Right forelimb (tissue), 1 donor: ENCODE measurements around the gene PIGS.
"Not testable (repeated sequence)": the region's sequence is repeated elsewhere in the genome, so short reads cannot be mapped to it uniquely, and the experiment has no call there.

Experiments
- DNase-seq: peaks from one replicate; pipeline ENCODE4 v3.0.0-alpha.2; 2018

PIGS gene

DNA sequence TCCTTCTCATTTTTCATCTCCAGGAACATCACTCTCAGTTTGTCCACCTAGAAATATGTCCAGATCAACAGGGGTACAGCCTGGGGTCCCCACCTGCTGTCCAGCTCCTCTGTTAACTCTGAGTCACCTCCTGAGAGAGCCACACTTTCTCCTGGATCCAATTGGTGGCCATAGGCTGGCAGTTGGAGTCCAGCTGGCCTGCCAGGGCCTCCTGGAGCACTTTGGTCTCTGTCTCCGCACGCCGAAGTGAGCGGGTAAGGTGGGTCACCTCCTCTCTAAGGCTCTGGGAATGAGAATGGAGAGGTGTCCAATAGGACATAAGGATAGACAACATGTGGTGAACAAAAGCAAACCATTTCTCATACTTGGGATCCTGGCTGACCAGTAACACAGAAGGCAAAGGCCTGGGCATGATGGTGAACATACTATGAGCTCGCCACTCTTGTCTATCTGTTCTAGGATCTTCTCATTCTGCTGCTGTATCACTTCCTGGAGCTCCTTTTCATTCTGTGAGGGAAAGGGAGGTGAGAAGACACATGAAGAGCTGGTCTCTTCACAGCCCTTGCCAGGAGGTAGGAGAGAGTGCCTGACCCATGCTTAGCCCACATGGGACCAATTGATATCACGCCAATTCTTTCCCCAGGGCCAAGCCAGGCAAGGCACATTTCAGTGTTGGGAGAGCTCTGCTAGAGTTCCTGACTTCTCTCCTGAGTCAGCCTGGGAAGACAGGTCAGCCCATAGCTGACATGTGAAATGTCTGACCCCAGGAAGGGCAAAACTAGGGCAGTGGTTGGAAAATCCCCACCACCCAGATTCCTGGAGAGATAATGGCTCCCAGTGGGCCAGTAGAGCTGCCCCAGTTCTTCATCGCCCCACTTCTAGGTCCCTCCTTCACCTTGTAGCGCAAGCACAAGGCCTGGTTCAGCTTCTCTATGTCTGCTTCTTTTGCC is 7.2 kb upstream of the PIGS start:
- no peak for DNase-seq

DNA sequence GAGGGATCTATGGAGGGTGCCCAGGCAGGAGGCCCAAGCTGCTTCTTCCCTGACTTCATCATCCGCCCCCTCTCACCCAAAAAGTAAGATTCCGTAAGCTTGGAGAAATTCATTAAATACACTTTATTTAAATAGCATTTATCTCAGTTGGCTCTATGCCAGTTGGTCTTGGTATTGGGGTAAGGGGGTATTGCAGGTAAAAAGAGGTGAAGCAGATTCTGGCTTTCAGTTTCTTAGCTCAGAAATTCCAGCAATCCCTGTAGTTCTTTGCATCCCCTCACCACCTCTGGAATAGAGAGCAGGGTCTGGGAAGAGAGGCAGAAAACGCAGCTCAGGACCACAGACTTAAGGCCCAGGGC is 6.1 kb upstream of the PIGS start:
- DNase-seq: no peak

GRCh38 chr17:28576758-28577465 is 5.6 kb upstream of the PIGS start, which contains the start of gene ALDOC:
TSS of gene ALDOC (minus strand) at chr17:28576895. CDS start at chr17:28575532, 1,363 bp downstream.
- peak; percentile 88 for DNase-seq

DNA sequence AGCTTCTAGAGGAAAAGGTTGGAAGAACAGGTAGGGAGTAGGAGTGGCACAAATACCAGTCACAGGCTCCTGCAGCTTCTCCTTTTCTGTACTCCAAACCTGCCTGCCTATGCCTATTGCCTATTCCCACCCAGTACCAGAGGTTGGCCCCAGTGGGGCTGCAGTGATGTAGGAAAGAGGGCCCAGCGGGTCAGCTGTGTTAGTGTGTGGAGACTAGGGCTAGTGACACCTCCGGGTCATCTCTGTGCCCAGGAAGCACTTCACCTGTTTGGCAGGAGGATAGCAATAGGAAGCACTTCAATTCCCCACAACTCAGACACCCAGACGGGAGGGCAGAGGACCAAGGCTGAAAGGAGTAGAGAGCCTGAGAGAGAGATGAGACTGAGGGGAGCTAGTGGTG is 4.7 kb upstream of the PIGS start:
- DNase-seq: not testable (repeated sequence)

DNA sequence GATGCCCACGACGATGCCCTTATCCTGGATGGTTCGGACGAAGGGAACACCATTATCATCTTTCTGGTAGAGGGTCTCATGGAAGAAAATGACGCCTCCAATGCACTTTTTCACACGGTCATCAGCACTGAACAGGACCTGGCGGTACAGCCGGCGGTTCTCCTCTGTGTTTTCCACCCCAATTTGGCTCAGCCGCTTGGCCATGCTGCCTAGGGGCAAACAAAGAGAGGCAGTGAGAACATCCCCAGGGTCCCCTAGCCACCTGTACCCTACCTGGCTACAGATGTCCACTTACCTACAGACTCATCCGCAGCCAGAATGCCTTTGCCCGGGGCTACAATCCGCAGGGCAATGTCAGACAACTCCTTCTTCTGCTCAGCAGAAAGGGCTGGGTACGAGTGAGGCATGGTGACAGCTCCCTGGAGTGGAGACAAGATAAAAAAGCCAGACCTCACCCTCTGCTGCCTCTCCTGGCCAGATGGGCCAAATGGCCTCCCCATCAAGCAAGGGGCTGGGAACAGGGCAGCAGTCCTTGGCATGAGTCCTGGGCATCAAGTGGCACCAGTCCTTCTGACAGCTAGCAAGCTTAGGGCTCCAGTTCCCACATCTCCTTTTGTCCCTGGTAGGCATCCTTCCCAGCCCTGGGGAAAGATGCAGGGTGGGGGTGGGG is 3.9 kb upstream of the PIGS start:
- DNase-seq: no peak

DNA sequence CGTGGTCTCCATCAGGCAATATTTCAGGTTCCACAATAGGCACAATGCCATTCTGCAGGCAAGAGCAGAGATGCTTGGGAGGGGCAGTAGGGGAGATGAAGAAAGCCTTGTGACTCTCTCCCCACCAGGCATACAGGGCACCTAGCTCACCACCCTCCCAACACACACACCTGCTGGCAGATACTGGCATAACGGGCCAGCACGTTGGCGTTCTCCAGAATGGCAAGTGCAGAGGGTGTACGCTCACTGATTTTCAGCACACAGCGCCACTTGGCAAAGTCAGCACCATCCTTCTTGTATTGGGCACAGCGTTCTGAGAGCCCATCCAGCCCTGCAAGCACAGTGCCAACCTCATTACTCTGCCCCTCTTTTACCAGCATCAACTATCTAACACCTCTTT is 3.2 kb upstream of the PIGS start:
- DNase-seq: no peak

- DNase-seq: no peak
Observed at GRCh38 chr17:28573966-28574480, 2.7 kb upstream of the PIGS start.

- no peak for DNase-seq
Observed at GRCh38 chr17:28573521-28573920, 2.2 kb upstream of the PIGS start.

- DNase-seq: no peak
Observed at GRCh38 chr17:28573040-28573380, 1.7 kb upstream of the PIGS start.

GRCh38 chr17:28572259-28573039 is 1.1 kb upstream of the PIGS start:
- DNase-seq: no peak

DNA sequence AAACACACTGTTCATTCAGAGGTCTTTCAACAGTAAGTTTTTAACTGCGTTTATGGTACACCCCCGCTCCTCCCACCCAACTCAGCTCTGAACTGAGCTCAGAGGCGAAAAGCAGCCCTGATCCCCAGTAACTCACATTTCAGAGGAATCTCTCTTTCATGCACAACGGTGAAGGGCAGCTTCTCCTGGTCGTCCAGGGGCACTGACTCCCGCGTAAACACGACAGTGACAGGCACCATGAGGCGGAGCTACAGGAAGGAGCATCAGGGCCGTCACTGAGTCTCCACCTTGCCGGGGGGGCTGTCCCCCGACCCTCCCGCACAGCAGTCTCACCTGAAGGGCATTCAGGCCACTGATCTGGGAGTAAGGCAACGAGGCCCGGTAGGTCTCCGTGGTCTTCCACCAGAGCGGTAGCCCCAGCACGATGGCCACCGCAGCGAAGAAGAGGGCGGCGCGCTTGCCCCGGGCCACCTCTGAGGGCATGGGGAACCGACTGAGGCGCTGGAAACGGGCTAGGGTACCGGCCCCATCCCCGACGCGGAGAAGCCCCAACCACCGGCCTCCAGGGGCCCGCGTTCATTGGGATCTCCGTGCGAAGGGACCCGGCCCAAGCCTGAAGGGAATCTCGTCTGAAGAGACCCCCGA is 486 bp downstream of the PIGS start:
- no peak for DNase-seq

DNA sequence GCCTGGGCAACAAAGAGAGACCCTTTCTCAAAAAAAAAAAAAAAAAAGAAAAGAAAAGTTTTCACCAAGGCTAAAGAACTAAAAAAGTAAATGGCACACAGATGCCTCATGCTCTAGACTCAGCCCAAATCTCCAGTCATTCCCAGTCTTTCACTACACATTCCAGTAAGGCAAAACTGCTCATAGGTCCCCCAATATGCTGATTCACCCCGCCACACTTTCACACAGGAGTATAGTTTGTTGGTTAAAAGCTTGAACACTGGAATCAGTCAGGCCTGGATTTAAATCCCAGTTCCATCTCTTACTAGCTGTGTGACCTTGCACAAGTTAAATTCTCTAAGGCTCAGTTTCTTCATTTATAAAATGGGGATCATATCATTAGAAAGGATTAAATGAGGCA is 1.9 kb downstream of the PIGS start:
- no peak for DNase-seq

DNA sequence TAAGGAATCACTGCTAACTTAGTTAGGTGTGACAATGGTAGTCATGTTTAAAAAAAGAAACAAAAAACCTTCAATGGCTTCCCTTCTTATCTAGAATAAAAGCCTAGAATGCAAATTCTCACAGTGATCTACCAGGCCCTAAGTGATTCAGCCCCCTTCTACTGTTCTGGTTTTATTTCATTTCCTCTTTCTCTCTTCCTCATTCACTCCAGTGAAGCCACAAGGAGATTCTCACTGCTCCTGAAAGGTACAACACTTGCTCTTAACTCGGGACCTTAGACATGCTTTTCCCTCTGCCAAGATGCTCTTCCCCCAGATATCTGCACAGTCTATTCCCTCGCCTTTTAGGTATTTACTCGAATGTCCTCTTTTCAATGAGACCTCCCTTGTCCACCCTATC is 3.7 kb downstream of the PIGS start:
- no peak for DNase-seq

GRCh38 chr17:28563475-28563874 is 7.8 kb downstream of the PIGS start:
- no peak for DNase-seq

DNA sequence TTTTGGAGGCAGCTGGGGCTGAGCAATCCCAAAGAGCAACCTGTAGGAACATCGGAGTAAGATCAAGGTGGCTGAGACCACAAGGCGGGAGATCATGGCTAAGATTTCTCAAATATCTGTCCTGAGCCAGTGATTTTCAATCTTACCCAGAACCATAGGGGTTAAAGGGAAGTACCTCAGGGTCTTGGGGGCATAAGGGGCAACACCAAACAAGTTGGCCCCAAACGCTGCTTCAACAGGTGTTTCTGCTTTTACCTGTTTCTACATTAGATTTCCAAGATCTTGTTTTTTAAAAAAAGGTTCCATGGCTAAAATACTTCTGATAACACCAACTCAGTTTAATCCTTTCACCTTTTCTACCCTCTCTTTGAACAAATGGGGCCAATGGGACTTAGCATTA is 16.3 kb downstream of the PIGS start:
- DNase-seq: no peak

DNA sequence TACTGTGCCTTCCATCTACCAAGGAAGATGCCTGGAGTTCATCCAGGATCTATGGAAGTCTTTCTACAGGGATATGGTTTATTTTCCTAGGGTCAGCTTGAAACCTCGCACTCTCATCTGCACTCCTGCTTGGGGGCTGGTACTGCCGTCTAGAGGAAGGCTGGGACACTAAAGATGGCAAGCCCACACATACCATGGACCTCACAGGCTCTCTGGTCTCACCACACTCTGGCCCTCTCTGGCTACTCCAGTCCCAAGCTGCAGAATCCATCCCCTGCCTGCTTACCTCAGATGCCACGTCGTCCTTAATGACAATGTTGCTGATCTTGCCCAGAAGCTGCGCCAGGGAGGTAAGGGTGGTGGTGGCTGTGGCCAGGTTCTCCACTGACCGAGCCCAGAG is 16.8 kb downstream of the PIGS start:
- no peak for DNase-seq

DNA sequence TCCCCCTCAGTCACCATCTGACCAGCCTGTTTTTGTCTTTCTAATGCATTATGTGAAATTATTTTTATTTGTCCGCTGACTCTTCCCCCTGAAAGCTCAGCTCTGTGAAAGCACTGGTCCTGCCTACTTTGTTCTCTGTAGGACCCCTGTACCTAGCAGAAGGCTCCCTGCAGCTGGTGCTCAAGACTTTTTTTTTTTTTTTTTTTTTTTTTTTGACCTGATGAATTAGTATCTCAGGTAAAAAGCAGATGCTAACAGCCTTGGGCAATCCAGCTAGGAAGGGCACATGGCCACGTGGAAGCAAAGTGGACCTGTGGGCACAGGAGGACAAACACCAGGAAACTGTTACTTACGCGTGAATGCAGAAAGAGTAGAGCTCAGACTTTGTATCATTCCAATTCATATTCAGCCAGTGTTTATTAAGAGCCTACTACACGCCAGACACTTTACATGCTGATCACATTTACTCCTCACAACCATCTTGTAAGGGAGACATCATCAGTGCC is 18.3 kb downstream of the PIGS start:
- no peak for DNase-seq

DNA sequence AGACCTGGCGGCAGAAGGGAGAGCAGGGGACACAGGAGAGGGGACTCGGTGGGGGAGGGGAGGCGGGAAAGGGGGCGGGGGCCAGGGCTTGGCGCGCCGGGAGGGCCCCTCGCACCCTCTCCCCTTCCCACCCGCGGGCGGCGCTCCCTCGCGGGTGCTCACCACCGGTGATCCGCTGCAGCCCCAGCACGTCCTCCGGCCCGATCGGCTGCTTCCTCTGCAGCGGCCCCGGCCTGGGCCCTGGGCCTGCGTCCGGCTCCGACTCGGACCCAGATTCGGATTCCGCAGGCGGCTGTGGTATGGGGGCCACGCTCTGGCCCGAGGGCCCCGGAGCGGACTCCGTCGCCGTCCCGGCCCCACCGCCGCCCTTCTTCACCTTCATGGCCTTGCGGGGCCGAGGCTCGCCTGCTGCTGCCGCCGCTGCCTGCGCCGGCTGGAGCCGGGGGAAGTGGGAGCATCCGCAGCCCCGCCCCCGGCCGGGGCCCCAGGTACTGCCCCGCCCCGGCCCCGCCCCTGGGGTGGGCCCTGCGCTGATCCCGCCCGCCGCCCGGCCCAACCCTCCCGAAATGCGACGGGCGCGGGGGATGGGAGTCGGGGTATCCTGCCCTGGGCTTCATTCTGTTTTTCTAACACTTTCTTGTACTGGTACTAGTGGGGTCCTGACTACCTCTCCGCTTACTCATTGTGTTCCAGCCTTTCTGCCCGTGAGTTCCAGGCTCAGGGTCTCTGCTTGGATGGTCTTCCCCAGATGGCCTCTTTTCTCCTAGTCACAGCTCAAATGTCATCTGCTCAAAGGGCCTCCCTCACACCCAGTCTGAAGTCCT is 18.9 kb downstream of the PIGS start, which contains the start of gene UNC119:
Gene UNC119, minus strand, starts transcription at position 449 of the 824 bp plus-strand sequence. Its CDS starts 67 bp downstream, at position 382.
- peak; percentile 89 for DNase-seq

- no peak for DNase-seq
Observed at GRCh38 chr17:28551421-28552175, 19.7 kb downstream of the PIGS start.

- no peak for DNase-seq
Observed at GRCh38 chr17:28550858-28551257, 20.5 kb downstream of the PIGS start.
